Spleen (tissue), 11 donors: ENCODE results near the gene PRUNE2. TPM values are rescaled to one million over a fixed set of nuclear protein-coding genes. Genes with fewer than 3 reads are reported as not detected.

Experiments
- DNase-seq: peaks from one replicate; pipeline ENCODE4 v3.0.0-alpha.2; 2020
- H3K27ac ChIP-seq, 8 donors: fragments of 200-600 bp; sonication (generic) in 7 of 8; 1 replicate in 4 of 8; 2 replicates in 4 of 8; pipeline versions ENCODE4 v1.5.0 to v1.8.0; 2016 to 2021; ENCODE audit warnings: inconsistent platforms in 4 of 8, mild to moderate bottlenecking in 4 of 8, moderate library complexity in 1 of 8
- H3K27me3 ChIP-seq, 7 donors: fragments of 200-600 bp; sonication (generic) in 6 of 7; replicated peaks in 1 of 7; 1 replicate in 4 of 7; 2 replicates in 3 of 7; pipeline versions ENCODE4 v1.5.0 to v1.8.0; 2016 to 2021; ENCODE audit warnings: inconsistent platforms in 3 of 7, mild to moderate bottlenecking in 1 of 7
- H3K36me3 ChIP-seq, 6 donors: fragments of 200-600 bp; sonication (generic) in 5 of 6; 1 replicate in 4 of 6; 2 replicates in 2 of 6; pipeline versions ENCODE4 v1.5.0 to v1.8.0; 2016 to 2021; ENCODE audit warnings: inconsistent platforms in 2 of 6
- H3K4me1 ChIP-seq, 6 donors: fragments of 200-600 bp; sonication (generic) in 5 of 6; 1 replicate in 3 of 6; 2 replicates in 3 of 6; pipeline versions ENCODE4 v1.5.0 to v1.8.0; 2016 to 2021; ENCODE audit warnings: inconsistent platforms in 3 of 6
- H3K4me3 ChIP-seq, 8 donors: fragments of 200-600 bp; sonication (generic) in 7 of 8; 1 replicate in 4 of 8; 2 replicates in 4 of 8; pipeline versions ENCODE4 v1.5.0 to v1.8.0; 2016 to 2021; ENCODE audit warnings: inconsistent platforms in 4 of 8, mild to moderate bottlenecking in 4 of 8, moderate library complexity in 2 of 8
- H3K9me3 ChIP-seq, 8 donors: fragments of 200-600 bp; sonication (generic) in 7 of 8; 1 replicate in 4 of 8; 2 replicates in 4 of 8; pipeline versions ENCODE4 v1.5.0 to v1.8.0; 2016 to 2021; ENCODE audit warnings: inconsistent platforms in 4 of 8
- POLR2A ChIP-seq, 3 donors: fragments of 450-650 bp; IDR thresholded peaks; one replicate each; pipeline ENCODE4 v1.5.1; 2017; ENCODE audit warnings: antibody characterized with exemption in 3 of 3, mild to moderate bottlenecking in 1 of 3
- POLR2AphosphoS5 ChIP-seq, 3 donors: sonication (generic); formaldehyde crosslinking; IDR thresholded peaks; one replicate each; pipeline ENCODE4 v1.5.1; 2017; ENCODE audit warnings: antibody characterized with exemption in 3 of 3
- WGBS, 5 donors: extraction: QIAGEN DNeasy Blood & Tissue Kit in 3 of 5; methylation state at CpG; one replicate each; pipeline versions ENCODE4 v1.1.5 to v1.1.7; 2013 to 2018; 5-methylcytosine and 5-hydroxymethylcytosine counted together
- intact Hi-C: fragments of 100-400 bp; cut with DNase I; formaldehyde crosslinking; loops from one replicate; pipeline ENCODE4 v1.15.0; 2023; ENCODE audit warnings: low total_unique reads
- polyA plus RNA-seq, 3 donors: library from polyadenylated mRNA; stranded (reverse); fragments of 200-250 nt; gene quantifications; one replicate each; pipeline ENCODE4 v1.2.1, GENCODE V29; 2013
- total RNA-seq, 7 donors: library from RNA; depleted of rRNA in 3 of 7; stranded (reverse); fragments of >200 nt in 3 of 7; fragmentation: NEBNext Ultra II Directional in 4 of 7; extraction: Animal tissue kit (Norgen Biotek cat#: 25700) in 4 of 7; gene quantifications; one replicate each; pipeline versions ENCODE4 v1.1.0 to v1.2.1, GENCODE V29; 2016 to 2021
- TF ChIP-seq, protein P1 (sequence below), 11 experiments: fragments of 200-600 bp in 7 of 11; fragments of 450-650 bp in 4 of 11; sonication (generic) in 4 of 11; IDR thresholded peaks in 8 of 11; conservative IDR thresholded peaks in 3 of 11; 1 replicate in 7 of 11; 2 replicates in 4 of 11; pipeline versions ENCODE4 v1.4.0 to v1.8.0; 2016 to 2021; ENCODE audit warnings: antibody characterized with exemption in 11 of 11, inconsistent platforms in 4 of 11, mild to moderate bottlenecking in 1 of 11
- donor health status: healthy with polysubstance abuse.
- donor health status: DM: no; HTN: no; CAD: no; lungs with moderate emphysema.
- donor health status: DM: no; HTN: no; CAD: no.
- donor health status: Bipolar disorder and iron deficiency.
- donor health status: healthy.
- donor health status: DM: no; HTN: no; CAD: no.
- donor health status: DM: yes; HTN: yes; CAD: no.

PRUNE2 gene
- total and polyA plus RNA-seq, 10 donors = 3.3 to 23.6 (median 14.0) TPM

DNA sequence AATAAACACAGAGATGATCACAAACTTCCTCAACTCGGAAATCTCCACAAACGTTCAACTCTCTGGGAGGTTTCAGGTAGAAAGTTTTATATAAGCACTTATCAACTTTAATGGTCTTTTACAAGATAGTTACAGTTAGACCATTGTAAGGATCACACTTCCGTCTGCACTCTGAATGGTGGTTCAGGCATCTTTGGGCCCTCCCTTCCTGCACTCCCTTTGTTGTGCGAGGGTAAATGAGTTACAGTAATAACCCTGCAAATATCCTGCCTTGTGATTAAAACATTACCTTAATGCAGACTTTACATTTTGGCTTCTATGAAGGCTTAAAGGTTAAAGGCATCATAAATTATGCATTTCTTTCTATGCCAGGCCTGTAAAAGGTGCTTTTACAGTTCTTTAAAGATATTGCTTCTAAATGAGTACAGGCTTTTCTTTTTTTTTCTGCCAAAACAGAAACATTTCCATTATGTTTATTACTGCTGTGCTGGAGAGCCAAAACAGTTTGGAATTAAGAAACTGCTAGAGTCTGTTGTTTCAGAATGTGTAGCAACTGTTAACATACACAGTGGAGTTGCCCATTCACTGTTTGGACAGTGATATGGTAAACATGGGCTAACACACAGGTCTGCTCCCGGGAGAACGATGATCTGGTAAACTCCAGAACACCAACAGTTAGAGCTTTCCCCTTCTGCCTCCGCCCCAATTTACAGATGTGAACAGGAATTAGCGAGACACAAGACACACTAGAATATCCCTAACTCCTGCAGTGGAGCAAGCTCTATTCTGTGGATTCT lies 1.1 kb downstream of the PRUNE2 start:
- 69 to 82% (median 72%) methylated on average over 8 of the region's 8 CpGs for WGBS, 5 donors
- Histone ChIP-seq H3K9me3 (no peaks in the 10 kb centered on the region), H3K36me3 (no peaks in the 10 kb centered on the region), H3K4me1 (peaks cover 0 to 14% (median 7%) of the 10 kb centered on the region in 6 donors), H3K27ac (no peak overlapping the region), H3K27me3 (peaks cover 0 to 97% (median 20%) of the 10 kb centered on the region in 7 donors), H3K4me3 (peak overlapping the region in 2 of 8 donors; percentile 28 to 52)
- intact Hi-C loops = no loop called here
- DNase-seq = no peak
- TF ChIP-seq POLR2A (IDR thresholded peaks at IDR 0.05) (no peak), POLR2AphosphoS5 (IDR thresholded peaks at IDR 0.05) (no peak)
- TF ChIP-seq, protein P1, sequence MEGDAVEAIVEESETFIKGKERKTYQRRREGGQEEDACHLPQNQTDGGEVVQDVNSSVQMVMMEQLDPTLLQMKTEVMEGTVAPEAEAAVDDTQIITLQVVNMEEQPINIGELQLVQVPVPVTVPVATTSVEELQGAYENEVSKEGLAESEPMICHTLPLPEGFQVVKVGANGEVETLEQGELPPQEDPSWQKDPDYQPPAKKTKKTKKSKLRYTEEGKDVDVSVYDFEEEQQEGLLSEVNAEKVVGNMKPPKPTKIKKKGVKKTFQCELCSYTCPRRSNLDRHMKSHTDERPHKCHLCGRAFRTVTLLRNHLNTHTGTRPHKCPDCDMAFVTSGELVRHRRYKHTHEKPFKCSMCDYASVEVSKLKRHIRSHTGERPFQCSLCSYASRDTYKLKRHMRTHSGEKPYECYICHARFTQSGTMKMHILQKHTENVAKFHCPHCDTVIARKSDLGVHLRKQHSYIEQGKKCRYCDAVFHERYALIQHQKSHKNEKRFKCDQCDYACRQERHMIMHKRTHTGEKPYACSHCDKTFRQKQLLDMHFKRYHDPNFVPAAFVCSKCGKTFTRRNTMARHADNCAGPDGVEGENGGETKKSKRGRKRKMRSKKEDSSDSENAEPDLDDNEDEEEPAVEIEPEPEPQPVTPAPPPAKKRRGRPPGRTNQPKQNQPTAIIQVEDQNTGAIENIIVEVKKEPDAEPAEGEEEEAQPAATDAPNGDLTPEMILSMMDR (IDR thresholded peaks at IDR 0.05 in 8 of 11, conservative IDR thresholded peaks at IDR 0.05 in 3 of 11) = no peak

DNA sequence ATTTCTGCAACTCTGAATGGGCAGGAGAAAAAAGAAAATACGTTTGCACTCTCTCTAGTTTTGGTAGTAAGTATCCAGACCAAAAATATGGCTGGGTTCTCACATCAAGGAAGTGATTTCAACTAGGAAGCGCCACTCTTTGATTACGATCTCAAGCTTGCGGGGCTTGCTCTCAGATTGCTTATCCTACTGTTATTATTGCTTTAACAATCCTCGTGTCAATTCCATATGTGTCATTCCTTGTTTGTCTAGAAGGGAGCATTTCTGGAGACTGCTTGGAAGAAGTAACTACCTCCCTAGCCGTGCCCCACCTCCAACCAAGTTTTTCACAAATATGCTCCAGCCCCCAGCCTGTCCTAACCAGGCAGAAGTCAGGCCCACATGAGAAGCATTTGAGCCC lies 3.5 kb downstream of the PRUNE2 start:
- peaks cover 0 to 88% (median 20%) of the 10 kb centered on the region in 7 donors for H3K27me3 ChIP-seq
- H3K4me1 ChIP-seq = peaks cover 0 to 14% (median 7%) of the 10 kb centered on the region in 6 donors
- DNase-seq = no peak
- intact Hi-C loops = no loop called here
- H3K9me3 ChIP-seq = no peaks in the 10 kb centered on the region
- no peak overlapping the region for H3K27ac ChIP-seq
- no peaks in the 10 kb centered on the region for H3K36me3 ChIP-seq
- no peak overlapping the region for H3K4me3 ChIP-seq
- no peak for TF ChIP-seq POLR2A (IDR thresholded peaks at IDR 0.05)
- TF ChIP-seq, protein P1 (IDR thresholded peaks at IDR 0.05 in 8 of 11, conservative IDR thresholded peaks at IDR 0.05 in 3 of 11) = no peak
- no peak for TF ChIP-seq POLR2AphosphoS5 (IDR thresholded peaks at IDR 0.05)
- 32 to 43% (median 35%) methylated on average over 6 of the region's 6 CpGs for WGBS, 5 donors

DNA sequence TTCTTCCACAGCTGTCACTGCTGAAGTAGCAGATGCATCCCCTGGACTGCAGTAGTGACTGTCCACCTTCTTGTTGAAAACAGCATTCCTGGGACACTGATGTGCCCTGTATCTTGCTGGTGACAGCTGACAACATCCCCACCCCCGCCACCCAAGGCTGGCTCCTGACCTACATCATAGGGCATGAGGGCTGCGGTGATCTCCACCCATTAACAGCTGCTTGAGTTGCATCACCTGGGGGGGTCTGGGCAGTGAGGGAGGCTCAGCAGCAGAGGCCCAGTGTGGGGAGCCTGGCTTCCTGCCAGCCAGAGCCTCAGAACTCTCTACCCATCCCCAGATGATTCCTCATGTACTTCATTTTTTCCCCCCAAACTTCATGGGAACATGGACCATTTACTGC lies 4.1 kb downstream of the PRUNE2 start:
- intact Hi-C loops = no loop called here
- whole genome bisulfite sequencing, 5 donors = 64 to 81% (median 71%) methylated on average over 2 of the region's 2 CpGs; no CpG with 5 or more reads in 1 of the 5 donors
- Histone ChIP-seq H3K27ac (no peak overlapping the region), H3K27me3 (peaks cover 0 to 82% (median 19%) of the 10 kb centered on the region in 7 donors), H3K9me3 (no peaks in the 10 kb centered on the region), H3K4me1 (peaks cover 0 to 14% (median 7%) of the 10 kb centered on the region in 6 donors), H3K4me3 (no peak overlapping the region), H3K36me3 (no peaks in the 10 kb centered on the region)
- TF ChIP-seq POLR2A (IDR thresholded peaks at IDR 0.05) = no peak
- no peak for DNase-seq

DNA sequence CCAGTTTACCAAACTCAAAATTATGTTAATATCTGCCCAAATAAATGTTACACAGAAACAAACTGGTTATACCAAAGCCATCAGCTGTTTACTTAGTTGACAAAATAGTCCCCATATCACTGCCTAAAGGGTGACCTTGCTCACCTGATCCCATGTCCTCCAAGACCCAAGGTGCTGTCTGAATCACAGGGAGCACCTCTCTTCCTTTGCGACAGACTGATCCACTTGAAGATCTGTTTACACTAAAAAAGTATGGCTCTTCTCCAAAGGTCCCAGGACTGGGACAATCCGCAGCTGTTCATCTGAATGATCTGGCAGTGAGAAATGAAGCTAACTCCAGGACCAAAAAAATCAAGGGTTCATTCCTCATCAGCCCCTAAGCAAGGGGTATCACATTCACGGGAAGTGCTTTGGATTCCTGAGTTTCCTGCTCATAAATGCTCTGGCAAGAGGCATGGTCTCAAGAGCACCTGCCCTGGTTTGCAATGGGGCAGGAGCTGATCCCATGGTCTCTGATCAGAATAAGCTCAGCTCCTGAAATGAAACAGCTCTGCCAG lies 5.0 kb downstream of the PRUNE2 start:
- intact Hi-C loops = no loop called here

More for the DNA sequence above, 5.0 kb downstream of the PRUNE2 start:
- H3K4me3 ChIP-seq = no peak overlapping the region
- no peak for TF ChIP-seq POLR2AphosphoS5 (IDR thresholded peaks at IDR 0.05)
- TF ChIP-seq, protein P1 (IDR thresholded peaks at IDR 0.05 in 8 of 11, conservative IDR thresholded peaks at IDR 0.05 in 3 of 11) = no peak
- TF ChIP-seq POLR2A (IDR thresholded peaks at IDR 0.05) = no peak
- H3K9me3 ChIP-seq = no peaks in the 10 kb centered on the region
- H3K4me1 ChIP-seq = peaks cover 0 to 7% (median 3%) of the 10 kb centered on the region in 6 donors
- no peak overlapping the region for H3K27ac ChIP-seq
- peaks cover 0 to 78% (median 11%) of the 10 kb centered on the region in 7 donors for H3K27me3 ChIP-seq
- 72 to 76% (median 75%) methylated on average over 3 of the region's 3 CpGs for WGBS, 5 donors
- DNase-seq = no peak
- H3K36me3 ChIP-seq = no peaks in the 10 kb centered on the region
